ENCODE data around the gene JPH3. TPM values are rescaled to one million over a fixed set of nuclear protein-coding genes. Genes with fewer than 3 reads are reported as not detected.

JPH3 gene
- total RNA-seq, 1 experiment from 2014 or later = 32.7 TPM

GRCh38 chr16:87621550-87621829, 19.2 kb downstream of the JPH3 start:
- Histone ChIP-seq H3K79me2 (ENCODE audit: insufficient read depth, low read length) (no peaks in the 10 kb centered on the region), H3K27ac (ENCODE audit: insufficient read length, low read depth, low read length) (no peak overlapping the region), H3K9me3 (ENCODE audit: control insufficient read depth, low read depth, low read length) (no peaks in the 10 kb centered on the region), H3K23ac (ENCODE audit: insufficient read length, low read depth, low read length) (no peak overlapping the region), H2BK5ac (ENCODE audit: insufficient read length, low read length) (no peak overlapping the region), H2AFZ (ENCODE audit: low read length) (no peak overlapping the region), H3K56ac (ENCODE audit: insufficient read length, low read depth, low read length) (no peak overlapping the region), H2BK12ac (ENCODE audit: insufficient read length, low read depth, low read length) (no peak overlapping the region), H3K18ac (ENCODE audit: insufficient read length, low read depth, low read length) (no peak overlapping the region), H3K14ac (ENCODE audit: insufficient read depth, low read length) (no peak overlapping the region), H4K20me1 (ENCODE audit: control insufficient read depth, insufficient read depth, insufficient read length) (no peaks in the 10 kb centered on the region), H3K4ac (ENCODE audit: low read depth, low read length) (no peak overlapping the region), H4K8ac (replicated peaks; ENCODE audit: insufficient read length, low read depth, low read length) (no peak overlapping the region), H2AK5ac (ENCODE audit: insufficient read length, low read length) (no peak overlapping the region), H2BK20ac (ENCODE audit: low read depth, low read length, poor library complexity, severe bottlenecking) (no peak overlapping the region), H3K4me1 (ENCODE audit: insufficient read depth, low read length) (no peaks in the 10 kb centered on the region), H3T11ph (ENCODE audit: low read length) (no peak overlapping the region), H4K5ac (ENCODE audit: insufficient read length, low read depth, low read length) (no peak overlapping the region), H3K79me1 (ENCODE audit: insufficient read depth, low read depth, low read length, poor library complexity, severe bottlenecking) (no peaks in the 10 kb centered on the region), H3K23me2 (ENCODE audit: insufficient read length, low read depth, low read length, poor library complexity, severe bottlenecking) (no peaks in the 10 kb centered on the region), H4K91ac (ENCODE audit: insufficient read length, low read depth, low read length) (no peak overlapping the region), H3K9ac (ENCODE audit: extremely low read depth, insufficient read length, low read length) (no peak overlapping the region), H3K4me2 (ENCODE audit: insufficient read depth, insufficient read length, low read length) (no peak overlapping the region), H2BK15ac (ENCODE audit: low read depth, low read length) (no peak overlapping the region), H2BK120ac (ENCODE audit: low read depth, low read length, poor library complexity, severe bottlenecking) (no peak overlapping the region), H3K27me3 (ENCODE audit: insufficient read depth, low read length) (no peaks in the 10 kb centered on the region)
- Mint-ChIP-seq H3K4me3 (no peak overlapping the region), H3K4me1 (peaks cover 15 to 38% of the 10 kb centered on the region in 2 experiments), H3K36me3 (ENCODE audit: insufficient read depth in 1 of 3, low read depth in 3 of 3) (no peaks in the 10 kb centered on the region), H3K9me3 (no peaks in the 10 kb centered on the region), H3K27me3 (ENCODE audit: low read depth) (no peaks in the 10 kb centered on the region; the same call in 1 of the 2 replicates), H3K27ac (peak overlapping the region in 1 of 3 experiments; percentile 62; a peak in 1 of 7 replicates)
- TF ChIP-seq, protein P1, sequence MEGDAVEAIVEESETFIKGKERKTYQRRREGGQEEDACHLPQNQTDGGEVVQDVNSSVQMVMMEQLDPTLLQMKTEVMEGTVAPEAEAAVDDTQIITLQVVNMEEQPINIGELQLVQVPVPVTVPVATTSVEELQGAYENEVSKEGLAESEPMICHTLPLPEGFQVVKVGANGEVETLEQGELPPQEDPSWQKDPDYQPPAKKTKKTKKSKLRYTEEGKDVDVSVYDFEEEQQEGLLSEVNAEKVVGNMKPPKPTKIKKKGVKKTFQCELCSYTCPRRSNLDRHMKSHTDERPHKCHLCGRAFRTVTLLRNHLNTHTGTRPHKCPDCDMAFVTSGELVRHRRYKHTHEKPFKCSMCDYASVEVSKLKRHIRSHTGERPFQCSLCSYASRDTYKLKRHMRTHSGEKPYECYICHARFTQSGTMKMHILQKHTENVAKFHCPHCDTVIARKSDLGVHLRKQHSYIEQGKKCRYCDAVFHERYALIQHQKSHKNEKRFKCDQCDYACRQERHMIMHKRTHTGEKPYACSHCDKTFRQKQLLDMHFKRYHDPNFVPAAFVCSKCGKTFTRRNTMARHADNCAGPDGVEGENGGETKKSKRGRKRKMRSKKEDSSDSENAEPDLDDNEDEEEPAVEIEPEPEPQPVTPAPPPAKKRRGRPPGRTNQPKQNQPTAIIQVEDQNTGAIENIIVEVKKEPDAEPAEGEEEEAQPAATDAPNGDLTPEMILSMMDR (conservative IDR thresholded peaks at IDR 0.05) = no peak
- no CpG with 5 or more reads among the region's 8 CpGs for WGBS (ENCODE audit: extremely low coverage, insufficient read length, low lambda C conversion rate)
- no peak for DNase-seq

All from H9 (cell line).